GM10248 (cell line): ENCODE measurements around the gene URB1.

Experiments
- CTCF ChIA-PET: fragments of 300-600 bp; sonication (Branson Sonifier 250); formaldehyde crosslinking; extraction: SDS; loops from one replicate; lab custom pipeline; 2021; ENCODE audit warnings: antibody characterized with exemption; lab: Yijun Ruan, JAX
- POLR2A ChIA-PET: fragments of 350-650 bp; sonication (Branson Sonifier 250); formaldehyde crosslinking; extraction: SDS; loops from one replicate; lab custom pipeline; 2020; ENCODE audit warnings: antibody characterized with exemption; lab: Yijun Ruan, JAX
- DNase-seq: peaks from one replicate; pipeline ENCODE4 v3.0.0; 2012; ENCODE audit errors: extremely low spot score
- TF ChIP-seq, protein P1 (sequence below): IDR thresholded peaks from 2 replicates; pipeline ENCODE4 v1.5.1; 2012; ENCODE audit warnings: mild to moderate bottlenecking, low read depth; ENCODE audit errors: extremely low read depth, missing control alignments, control extremely low read depth

URB1 gene

GRCh38 chr21:32426066-32426465, 33.3 kb upstream of the URB1 start:
- TF ChIP-seq, protein P1, sequence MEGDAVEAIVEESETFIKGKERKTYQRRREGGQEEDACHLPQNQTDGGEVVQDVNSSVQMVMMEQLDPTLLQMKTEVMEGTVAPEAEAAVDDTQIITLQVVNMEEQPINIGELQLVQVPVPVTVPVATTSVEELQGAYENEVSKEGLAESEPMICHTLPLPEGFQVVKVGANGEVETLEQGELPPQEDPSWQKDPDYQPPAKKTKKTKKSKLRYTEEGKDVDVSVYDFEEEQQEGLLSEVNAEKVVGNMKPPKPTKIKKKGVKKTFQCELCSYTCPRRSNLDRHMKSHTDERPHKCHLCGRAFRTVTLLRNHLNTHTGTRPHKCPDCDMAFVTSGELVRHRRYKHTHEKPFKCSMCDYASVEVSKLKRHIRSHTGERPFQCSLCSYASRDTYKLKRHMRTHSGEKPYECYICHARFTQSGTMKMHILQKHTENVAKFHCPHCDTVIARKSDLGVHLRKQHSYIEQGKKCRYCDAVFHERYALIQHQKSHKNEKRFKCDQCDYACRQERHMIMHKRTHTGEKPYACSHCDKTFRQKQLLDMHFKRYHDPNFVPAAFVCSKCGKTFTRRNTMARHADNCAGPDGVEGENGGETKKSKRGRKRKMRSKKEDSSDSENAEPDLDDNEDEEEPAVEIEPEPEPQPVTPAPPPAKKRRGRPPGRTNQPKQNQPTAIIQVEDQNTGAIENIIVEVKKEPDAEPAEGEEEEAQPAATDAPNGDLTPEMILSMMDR, result no peak
- ChIA-PET CTCF (interaction anchor here (1.2 kb wide), 1 partner anchor 23 kb away, joined by 3 read pairs; no protein-coding TSS in a partner anchor), POLR2A (no interaction called here)
- no peak for DNase-seq

DNA sequence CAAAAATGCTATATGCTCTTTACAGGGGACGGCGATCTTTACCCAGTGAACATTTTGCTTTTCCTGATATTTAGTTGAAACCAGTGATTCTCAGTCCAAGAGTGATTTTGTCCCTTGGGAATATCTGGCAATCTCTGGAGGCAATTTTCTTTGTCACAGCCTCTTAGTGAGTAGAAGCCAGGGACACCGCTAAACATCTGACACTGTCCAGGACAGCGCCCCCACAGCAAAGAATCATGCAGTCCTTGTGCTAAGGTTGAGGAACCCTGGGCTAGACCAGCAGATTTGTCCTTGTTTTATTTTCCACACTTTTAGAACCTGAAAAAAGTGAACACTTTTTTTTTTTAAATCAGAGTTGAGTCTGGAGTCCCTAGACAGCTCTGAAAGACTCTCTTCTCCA, 32.8 kb upstream of the URB1 start:
- CTCF ChIA-PET, result interaction anchor here (1.2 kb wide), 1 partner anchor 22 kb away, joined by 3 read pairs; no protein-coding TSS in a partner anchor
- no peak for DNase-seq
- POLR2A ChIA-PET, result no interaction called here
- TF ChIP-seq, protein P1, result no peak

DNA sequence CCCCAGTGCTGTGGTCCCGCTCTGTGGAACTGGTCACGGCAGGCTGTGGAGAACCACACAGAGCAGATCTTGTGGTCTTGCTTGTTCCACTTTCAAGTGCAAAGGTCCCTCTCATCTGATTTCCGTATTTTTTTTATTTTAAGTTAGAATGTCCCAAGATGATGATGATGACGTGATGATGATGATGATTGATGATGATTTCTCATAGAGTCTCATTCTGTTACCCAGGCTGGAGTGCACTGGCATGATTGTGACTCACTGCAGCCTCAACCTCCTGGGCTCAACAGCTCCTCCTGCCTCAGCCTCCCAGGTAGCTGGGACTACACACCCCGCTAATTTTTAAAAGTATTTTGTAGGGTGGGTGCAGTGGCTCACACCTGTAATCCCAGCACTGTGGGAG, 31.9 kb upstream of the URB1 start:
- CTCF ChIA-PET, result interaction anchor here (1.0 to 1.2 kb wide), 3 partner anchors 18 to 21 kb away, joined by 3 to 4 read pairs (median 3); no protein-coding TSS in a partner anchor
- DNase-seq, result no peak
- TF ChIP-seq, protein P1, result no peak
- POLR2A ChIA-PET, result no interaction called here

GRCh38 chr21:32424191-32424535, 31.4 kb upstream of the URB1 start:
- TF ChIP-seq, protein P1, result no peak
- POLR2A ChIA-PET, result no interaction called here
- DNase-seq, result no peak
- CTCF ChIA-PET, result interaction anchor here (1.0 to 1.1 kb wide), 2 partner anchors 18 to 22 kb away, joined by 3 to 4 read pairs; no protein-coding TSS in a partner anchor

- CTCF ChIA-PET, result interaction anchor here (1.0 to 1.4 kb wide), 3 partner anchors 17 to 177 kb away, joined by 3 to 4 read pairs (median 4); no protein-coding TSS in a partner anchor
- DNase-seq, result no peak
- TF ChIP-seq, protein P1, result no peak
- POLR2A ChIA-PET, result no interaction called here
Observed at GRCh38 chr21:32423320-32424190, 30.7 kb upstream of the URB1 start.

DNA sequence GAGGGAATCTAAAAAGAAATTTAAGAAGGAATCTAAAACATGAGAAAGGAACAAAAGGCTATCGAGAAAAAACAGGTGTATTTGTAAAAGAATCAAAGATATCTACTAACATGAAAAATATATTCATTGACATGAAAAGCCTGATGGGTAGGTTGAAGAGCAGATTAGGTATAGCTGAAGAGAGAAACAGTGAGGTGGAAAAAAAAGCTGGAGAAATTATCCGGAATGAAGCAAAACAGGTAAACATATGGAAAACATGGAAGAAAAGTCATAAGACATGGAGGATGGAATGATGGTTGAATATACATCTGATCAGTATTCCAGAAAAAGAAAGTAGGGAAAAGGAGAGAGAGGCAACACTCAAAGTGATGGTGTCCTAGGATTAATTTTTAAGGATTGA, 29.3 kb upstream of the URB1 start:
- DNase-seq, result no peak
- ChIA-PET CTCF (no interaction called here), POLR2A (no interaction called here)
- TF ChIP-seq, protein P1, result no peak
